ENCODE measurements around the gene KCTD19. TPM values are rescaled to one million over a fixed set of nuclear protein-coding genes. Genes with fewer than 3 reads are reported as not detected.

Gene KCTD19
- total RNA-seq, 1 donor from 2014 or later, result not detected

- DNase-seq (ENCODE audit: low spot score), result no peak
- intact Hi-C loops (cut with DNase I), result loop anchor here (5.0 kb wide), 1 partner anchor 271 kb away; no protein-coding TSS in a partner anchor
Observed at GRCh38 chr16:67248073-67248400, 78.5 kb downstream of the KCTD19 start.

DNA sequence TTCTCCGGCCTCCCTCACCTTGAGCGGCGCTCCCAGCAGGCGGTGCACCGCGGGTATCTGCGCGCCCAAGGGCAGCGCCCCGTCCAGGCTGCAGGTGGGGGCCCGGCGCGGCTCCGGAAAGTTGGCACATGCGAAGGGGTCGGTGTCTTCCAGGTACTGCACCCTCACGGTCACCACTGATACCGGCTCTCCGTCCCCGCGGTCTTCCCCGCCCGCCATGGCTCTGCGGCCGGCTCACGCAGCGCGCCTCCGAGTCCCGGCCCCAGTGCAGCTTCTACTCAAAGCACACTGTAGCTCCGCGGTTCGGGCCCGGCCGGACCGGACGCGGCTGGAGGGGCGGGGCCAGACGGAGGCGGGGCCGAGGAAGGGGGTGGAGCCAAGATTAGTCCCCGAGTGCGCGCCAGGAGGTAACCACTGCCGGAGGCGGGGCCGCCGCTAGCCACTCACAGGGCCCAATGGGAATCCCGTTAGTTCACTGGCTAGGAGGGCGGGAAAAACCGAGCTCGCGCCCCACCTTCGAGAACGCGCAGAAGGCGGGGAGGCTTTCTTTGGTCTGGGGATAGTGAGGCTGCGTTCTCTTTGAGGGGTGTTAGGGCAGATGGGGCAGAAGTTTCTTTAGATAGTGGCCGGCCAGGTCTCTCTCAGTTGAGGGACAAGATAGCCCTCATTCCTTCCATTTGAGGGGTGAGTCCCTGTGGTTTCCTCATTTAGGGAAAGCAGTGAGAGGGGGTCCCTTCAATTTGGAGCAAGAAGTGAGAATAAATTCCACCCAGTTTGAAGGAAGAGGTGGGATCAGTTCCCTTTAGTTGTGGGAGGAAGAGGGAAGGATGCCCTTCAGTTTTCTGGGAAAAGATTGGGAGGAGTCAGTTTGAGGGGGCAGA lies 79.1 kb downstream of the KCTD19 start, which contains the start of gene FHOD1:
Gene FHOD1 (minus strand): TSS at position 290 of the 881 bp plus-strand sequence. CDS start 71 bp downstream, at position 219.
- DNase-seq (ENCODE audit: low spot score), result peak; percentile 100
- intact Hi-C loops (cut with DNase I), result loop anchor here (1.0 to 5.0 kb wide), 2 partner anchors 21 to 270 kb away; no protein-coding TSS in a partner anchor

- DNase-seq (ENCODE audit: low spot score), result peak; percentile 87
- intact Hi-C loops (cut with DNase I), result loop anchor here (1.0 to 5.0 kb wide), 2 partner anchors 20 to 269 kb away; no protein-coding TSS in a partner anchor
Observed at GRCh38 chr16:67246756-67247191, 79.8 kb downstream of the KCTD19 start.

DNA sequence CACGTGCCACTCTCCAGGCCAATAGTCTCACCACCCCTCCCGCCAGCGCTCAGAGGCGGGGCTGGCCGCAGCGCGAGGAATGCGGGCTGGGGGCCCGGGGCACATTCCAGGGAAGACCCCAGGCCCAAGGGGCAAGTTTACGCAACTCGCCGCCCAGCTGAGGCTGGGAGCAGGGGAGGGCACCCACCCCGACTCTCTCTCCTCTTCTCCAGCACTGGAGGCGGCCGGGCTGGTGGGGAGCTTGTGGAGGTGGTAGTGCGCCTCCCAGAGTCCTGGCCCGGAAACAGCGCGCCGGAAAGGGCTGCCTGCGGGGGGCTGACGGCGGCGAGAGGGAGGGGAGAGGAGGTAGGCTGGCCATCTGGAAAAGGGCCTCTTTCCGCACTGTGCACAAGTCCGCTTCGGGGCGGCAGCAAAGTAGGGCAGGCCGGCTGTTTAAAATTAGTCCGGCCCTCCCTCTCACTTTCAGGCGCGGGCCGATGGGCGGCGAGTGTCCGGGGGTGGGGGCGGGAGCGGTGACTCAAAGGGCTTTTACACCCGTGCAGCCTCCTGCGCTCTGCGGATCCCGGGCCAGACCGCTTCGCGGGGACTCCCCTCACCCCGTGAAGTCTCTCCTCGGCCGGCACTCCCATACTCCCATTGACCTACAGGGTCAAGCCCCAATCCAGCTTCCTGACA lies 80.3 kb downstream of the KCTD19 start:
- intact Hi-C loops (cut with DNase I), result loop anchor here (5.0 kb wide), 1 partner anchor 269 kb away; no protein-coding TSS in a partner anchor

GRCh38 chr16:67245674-67246080 lies 80.9 kb downstream of the KCTD19 start:
- intact Hi-C loops (cut with DNase I), result loop anchor here (5.0 kb wide), 1 partner anchor 268 kb away; no protein-coding TSS in a partner anchor
- DNase-seq (ENCODE audit: low spot score), result no peak

More for the DNA sequence above, 80.3 kb downstream of the KCTD19 start:
- DNase-seq (ENCODE audit: low spot score), result peak; percentile 93

DNA sequence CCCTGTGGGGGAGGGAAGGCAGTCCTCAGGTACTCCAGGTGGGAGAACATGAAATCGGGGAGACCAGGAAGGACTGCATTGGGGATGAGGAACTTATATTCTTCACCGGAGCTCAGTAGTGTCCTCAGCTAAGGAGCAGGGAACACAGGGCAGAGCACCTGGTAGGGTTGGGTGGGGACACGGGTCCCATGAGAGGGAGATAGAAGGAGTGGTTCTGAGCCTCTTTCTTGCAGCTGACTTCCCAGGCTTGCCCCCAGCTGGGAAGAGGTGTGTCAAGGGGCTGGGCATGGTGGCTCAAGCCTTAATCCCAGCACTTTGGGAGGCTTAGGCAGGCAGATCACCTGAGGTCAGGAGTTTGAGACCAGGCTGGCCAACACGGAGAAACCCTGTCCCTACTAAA lies 81.4 kb downstream of the KCTD19 start:
- no peak for DNase-seq (ENCODE audit: low spot score)

DNA sequence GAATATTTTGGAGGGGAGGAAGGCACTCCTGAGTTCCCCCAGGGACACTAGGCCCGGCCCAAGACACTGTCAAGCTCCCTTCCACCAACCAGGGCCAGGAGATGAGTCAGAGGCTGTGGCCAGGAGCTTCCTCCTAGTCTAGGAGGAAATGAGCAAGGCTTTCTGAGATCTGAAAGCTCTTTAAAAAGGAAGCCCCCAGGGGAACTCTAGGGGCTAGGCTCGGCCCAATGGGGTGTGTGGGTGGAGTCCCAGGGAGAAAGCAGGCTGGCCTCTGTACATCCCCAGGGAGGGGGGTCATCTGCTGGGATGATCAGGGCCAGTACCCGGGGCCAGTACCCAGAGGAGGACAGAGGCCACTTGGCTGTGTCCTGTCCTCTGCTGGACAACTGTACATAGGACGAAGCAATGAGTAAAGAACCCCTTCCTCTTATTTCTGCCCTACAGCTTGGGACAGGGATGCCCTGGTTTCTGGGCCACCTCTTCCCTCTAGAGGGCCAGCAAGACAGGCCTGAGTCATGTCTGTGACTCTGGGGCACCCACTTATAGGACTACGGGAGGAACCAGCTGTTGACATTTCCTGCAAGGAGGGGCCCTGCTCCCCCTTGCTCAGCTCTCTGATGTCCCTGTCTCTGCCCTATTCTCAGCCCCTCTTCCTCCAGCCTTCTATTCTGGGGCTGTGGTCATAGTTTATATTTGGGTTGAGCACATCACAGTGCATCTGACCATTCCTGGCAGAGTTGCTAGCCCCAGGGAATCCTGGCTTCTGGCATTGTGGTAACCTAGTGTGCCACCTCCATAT lies 82.0 kb downstream of the KCTD19 start:
- DNase-seq (ENCODE audit: low spot score), result peak; percentile 95
- intact Hi-C loops (cut with DNase I), result loop anchor here (5.0 kb wide), 1 partner anchor 267 kb away; no protein-coding TSS in a partner anchor

More for the DNA sequence above, 81.4 kb downstream of the KCTD19 start:
- intact Hi-C loops (cut with DNase I), result loop anchor here (5.0 kb wide), 1 partner anchor 268 kb away; no protein-coding TSS in a partner anchor

DNA sequence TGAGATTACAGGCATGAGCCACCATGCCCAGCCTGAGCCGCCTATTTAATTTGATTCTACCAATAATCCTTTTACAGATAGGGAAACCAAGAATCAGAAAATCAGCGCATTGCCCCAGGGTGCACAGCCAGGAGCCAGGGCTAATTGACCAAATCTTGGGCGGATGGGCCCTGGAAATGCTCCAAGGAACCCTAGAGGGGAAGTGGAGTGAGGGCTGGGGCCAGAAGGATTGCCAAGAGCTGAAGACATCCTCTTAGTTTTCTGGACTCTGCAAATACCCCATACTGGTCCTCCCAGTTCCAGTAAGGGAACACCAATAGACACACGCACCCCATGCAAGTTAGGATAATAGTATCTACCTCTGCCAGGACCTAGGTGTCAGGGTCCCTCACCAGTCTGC lies 83.1 kb downstream of the KCTD19 start:
- no peak for DNase-seq (ENCODE audit: low spot score)
- intact Hi-C loops (cut with DNase I), result no loop called here

DNA sequence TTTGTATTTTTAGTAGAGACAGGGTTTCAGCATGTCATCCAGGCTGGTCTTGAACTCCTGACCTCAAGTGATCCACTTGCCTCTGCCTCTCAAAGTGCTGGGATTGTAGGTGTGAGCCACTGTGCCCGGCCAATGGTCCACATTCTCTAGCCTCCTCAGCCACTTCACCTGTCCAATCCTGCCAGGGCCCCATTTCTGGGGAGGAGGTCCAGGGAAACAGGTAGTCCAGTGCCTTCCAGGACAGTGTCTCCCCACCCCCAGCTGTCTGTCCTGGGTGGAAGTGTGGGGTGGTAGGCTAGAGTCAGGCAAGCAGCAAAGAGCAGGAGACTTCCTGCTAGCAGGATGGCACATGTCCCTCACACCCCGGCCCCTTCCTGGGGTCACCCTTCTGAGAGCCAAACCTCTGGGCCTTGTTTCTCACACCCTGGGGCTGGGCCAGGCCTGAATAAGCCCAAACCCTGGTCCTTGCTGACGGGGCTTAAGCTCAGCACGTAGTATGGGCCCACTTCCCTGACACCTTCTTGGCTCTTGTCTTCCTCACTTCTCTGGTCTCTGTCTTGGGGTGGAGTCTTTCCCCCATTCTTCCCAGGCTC lies 84.3 kb downstream of the KCTD19 start:
- intact Hi-C loops (cut with DNase I), result no loop called here
- no peak for DNase-seq (ENCODE audit: low spot score)

- intact Hi-C loops (cut with DNase I), result no loop called here
- DNase-seq (ENCODE audit: low spot score), result peak; percentile 84
Observed at GRCh38 chr16:67241008-67241900, 85.3 kb downstream of the KCTD19 start.

- intact Hi-C loops (cut with DNase I), result no loop called here
Observed at GRCh38 chr16:67240506-67240905, 86.0 kb downstream of the KCTD19 start.

More at GRCh38 chr16:67240506-67240905, 86.0 kb downstream of the KCTD19 start:
- no peak for DNase-seq (ENCODE audit: low spot score)

Other genes with a start within 250 kb of the KCTD19 start
- 8.8 TPM for gene PHAF1, start 216.8 kb downstream of the KCTD19 start, total RNA-seq
- 12.4 TPM for gene B3GNT9, start 175.7 kb downstream of the KCTD19 start, total RNA-seq
- gene TRADD, start 166.8 kb downstream of the KCTD19 start, total RNA-seq, result 11.0 TPM
- gene FBXL8, start 166.8 kb downstream of the KCTD19 start, total RNA-seq, result 9.5 TPM
- gene HSF4, start 162.0 kb downstream of the KCTD19 start, total RNA-seq, result 49.1 TPM
- gene NOL3, start 156.2 kb downstream of the KCTD19 start, total RNA-seq, result 86.3 TPM
- gene MATCAP1, start 142.8 kb downstream of the KCTD19 start, total RNA-seq, result 22.2 TPM
- gene EXOC3L1, start 136.6 kb downstream of the KCTD19 start, total RNA-seq, result 2.8 TPM
- gene E2F4, start 134.6 kb downstream of the KCTD19 start, total RNA-seq, result 34.4 TPM
- 0.92 TPM for gene ELMO3, start 127.6 kb downstream of the KCTD19 start, total RNA-seq
- 16.3 TPM for gene TMEM208, start 99.6 kb downstream of the KCTD19 start, total RNA-seq
- 33.4 TPM for gene FHOD1, start 79.3 kb downstream of the KCTD19 start, total RNA-seq
- 1.1 TPM for gene SLC9A5, start 77.8 kb downstream of the KCTD19 start, total RNA-seq
- gene PLEKHG4, start 47.2 kb downstream of the KCTD19 start, total RNA-seq, result 0.70 TPM
- not detected for gene LRRC36, start 74 bp upstream of the KCTD19 start, total RNA-seq
- gene TPPP3, start 66.8 kb upstream of the KCTD19 start, total RNA-seq, result 9.6 TPM
- gene ZDHHC1, start 89.7 kb upstream of the KCTD19 start, total RNA-seq, result 4.6 TPM
- gene HSD11B2, start 104.4 kb upstream of the KCTD19 start, total RNA-seq, result 0.27 TPM
- 58.8 TPM for gene ATP6V0D1, start 154.4 kb upstream of the KCTD19 start, total RNA-seq
- not detected for gene AGRP, start 156.8 kb upstream of the KCTD19 start, total RNA-seq
- 102 TPM for gene RIPOR1, start 202.1 kb upstream of the KCTD19 start, total RNA-seq
- gene CTCF, start 235.8 kb upstream of the KCTD19 start, total RNA-seq, result 25.6 TPM